ENCODE measurements around the gene LRRC25. TPM values are rescaled to one million over a fixed set of nuclear protein-coding genes. Genes with fewer than 3 reads are reported as not detected.

The LRRC25 gene
- total RNA-seq, 1 experiment from 2014 or later = not detected

DNA sequence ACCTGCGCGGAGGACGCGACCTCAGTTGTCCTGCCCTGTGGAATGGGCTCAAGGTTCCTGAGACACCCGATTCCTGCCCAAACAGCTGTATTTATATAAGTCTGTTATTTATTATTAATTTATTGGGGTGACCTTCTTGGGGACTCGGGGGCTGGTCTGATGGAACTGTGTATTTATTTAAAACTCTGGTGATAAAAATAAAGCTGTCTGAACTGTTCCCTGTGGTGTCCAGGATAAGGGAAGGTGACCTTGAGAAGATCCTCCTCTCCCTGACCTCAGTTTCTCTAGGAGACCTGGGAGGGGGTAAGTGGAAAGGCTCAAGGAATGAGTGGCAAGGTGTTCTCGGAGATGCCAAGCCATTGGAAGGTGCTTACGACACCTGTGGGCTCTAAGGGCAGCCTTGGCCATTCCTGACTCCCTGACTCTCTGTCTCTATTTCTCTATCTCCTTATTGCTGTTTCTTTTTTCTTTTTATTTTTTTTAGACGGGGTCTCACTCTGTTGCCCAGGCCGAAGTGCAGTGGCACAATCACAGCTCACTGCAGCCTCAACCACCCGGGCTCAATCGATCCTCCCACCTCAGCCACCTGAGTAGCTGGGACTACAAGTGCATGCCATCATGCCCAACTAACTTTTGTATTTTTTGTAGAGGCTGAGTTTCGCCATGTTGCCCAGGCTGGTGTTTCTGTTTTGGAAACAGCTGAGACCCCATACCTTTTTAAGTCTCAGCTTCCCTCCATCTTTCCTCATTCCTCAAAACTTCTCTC, 8.3 kb downstream of the LRRC25 start:
- ATAC-seq (no peak), DNase-seq (no peak)
- Histone ChIP-seq H2AFZ (ENCODE audit: low read length) (peak overlapping the region; percentile 74; the same call in 1 of the 2 replicates), H3K27ac (ENCODE audit: low read length) (no peak overlapping the region), H3K27me3 (ENCODE audit: low read length) (no peaks in the 10 kb centered on the region), H3K4me1 (ENCODE audit: insufficient read depth, low read length) (peaks cover 6% of the 10 kb centered on the region), H4K20me1 (ENCODE audit: low read length) (no peaks in the 10 kb centered on the region), H3F3A (ENCODE audit: low read length, unreplicated experiment) (no peaks in the 10 kb centered on the region), H3K9me2 (replicated peaks; ENCODE audit: low read length) (no peaks in the 10 kb centered on the region), H3K79me2 (ENCODE audit: low read length) (no peaks in the 10 kb centered on the region; the same call in 1 of the 2 replicates), H3K9me3 (ENCODE audit: low read length) (no peaks in the 10 kb centered on the region), H3K36me3 (ENCODE audit: low read depth, low read length) (no peaks in the 10 kb centered on the region), H3K4me3 (ENCODE audit: low read length) (peak overlapping the region; percentile 61; the same call in 1 of the 2 replicates), H3K4me2 (ENCODE audit: low read length) (peak overlapping the region; percentile 81), H3K9ac (ENCODE audit: low read length) (no peak overlapping the region)
- BruUV-seq (replicated peaks) = no TSS peak
- ChIA-PET POLR2A (ENCODE audit: unreplicated experiment) (interaction anchor here (0.6 kb wide), 1 partner anchor 9 kb away, joined by 4 read pairs; no protein-coding TSS in a partner anchor), CTCF (interaction anchor here (0.6 kb wide), 1 partner anchor 43 kb away, joined by 4 read pairs; no protein-coding TSS in a partner anchor)
- TF ChIP-seq, protein P1, sequence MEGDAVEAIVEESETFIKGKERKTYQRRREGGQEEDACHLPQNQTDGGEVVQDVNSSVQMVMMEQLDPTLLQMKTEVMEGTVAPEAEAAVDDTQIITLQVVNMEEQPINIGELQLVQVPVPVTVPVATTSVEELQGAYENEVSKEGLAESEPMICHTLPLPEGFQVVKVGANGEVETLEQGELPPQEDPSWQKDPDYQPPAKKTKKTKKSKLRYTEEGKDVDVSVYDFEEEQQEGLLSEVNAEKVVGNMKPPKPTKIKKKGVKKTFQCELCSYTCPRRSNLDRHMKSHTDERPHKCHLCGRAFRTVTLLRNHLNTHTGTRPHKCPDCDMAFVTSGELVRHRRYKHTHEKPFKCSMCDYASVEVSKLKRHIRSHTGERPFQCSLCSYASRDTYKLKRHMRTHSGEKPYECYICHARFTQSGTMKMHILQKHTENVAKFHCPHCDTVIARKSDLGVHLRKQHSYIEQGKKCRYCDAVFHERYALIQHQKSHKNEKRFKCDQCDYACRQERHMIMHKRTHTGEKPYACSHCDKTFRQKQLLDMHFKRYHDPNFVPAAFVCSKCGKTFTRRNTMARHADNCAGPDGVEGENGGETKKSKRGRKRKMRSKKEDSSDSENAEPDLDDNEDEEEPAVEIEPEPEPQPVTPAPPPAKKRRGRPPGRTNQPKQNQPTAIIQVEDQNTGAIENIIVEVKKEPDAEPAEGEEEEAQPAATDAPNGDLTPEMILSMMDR (conservative IDR thresholded peaks at IDR 0.05; ENCODE audit: low read depth, low read length) = no peak
- TF ChIP-seq EZH2 (IDR thresholded peaks at IDR 0.05; ENCODE audit: low read length, unreplicated experiment) = no peak
- TF ChIP-seq EZH2phosphoT487 (IDR thresholded peaks at IDR 0.05; ENCODE audit: borderline replicate concordance, low read length) = no peak
- intact Hi-C loops (cut with micrococcal nuclease) = loop anchor here (1.0 kb wide), 1 partner anchor 21 kb away; no protein-coding TSS in a partner anchor

DNA sequence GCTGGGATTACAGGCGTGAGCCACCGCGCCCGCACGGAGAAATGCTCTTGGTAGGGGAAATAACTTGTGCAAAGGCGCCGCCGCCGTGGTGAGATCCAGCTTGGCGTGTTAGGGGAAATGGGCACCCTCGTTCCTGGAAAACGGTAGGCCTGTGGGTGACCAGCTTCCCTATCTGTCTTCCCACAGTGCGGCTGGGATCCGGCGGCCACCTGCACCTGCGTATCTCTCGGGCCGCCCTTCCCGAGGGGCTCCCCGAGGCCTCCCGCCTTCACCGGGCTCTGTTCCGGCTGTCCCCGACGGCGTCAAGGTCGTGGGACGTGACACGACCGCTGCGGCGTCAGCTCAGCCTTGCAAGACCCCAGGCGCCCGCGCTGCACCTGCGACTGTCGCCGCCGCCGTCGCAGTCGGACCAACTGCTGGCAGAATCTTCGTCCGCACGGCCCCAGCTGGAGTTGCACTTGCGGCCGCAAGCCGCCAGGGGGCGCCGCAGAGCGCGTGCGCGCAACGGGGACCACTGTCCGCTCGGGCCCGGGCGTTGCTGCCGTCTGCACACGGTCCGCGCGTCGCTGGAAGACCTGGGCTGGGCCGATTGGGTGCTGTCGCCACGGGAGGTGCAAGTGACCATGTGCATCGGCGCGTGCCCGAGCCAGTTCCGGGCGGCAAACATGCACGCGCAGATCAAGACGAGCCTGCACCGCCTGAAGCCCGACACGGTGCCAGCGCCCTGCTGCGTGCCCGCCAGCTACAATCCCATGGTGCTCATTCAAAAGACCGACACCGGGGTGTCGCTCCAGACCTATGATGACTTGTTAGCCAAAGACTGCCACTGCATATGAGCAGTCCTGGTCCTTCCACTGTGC, 9.1 kb downstream of the LRRC25 start:
- peak; percentile 45 for ATAC-seq
- intact Hi-C loops (cut with micrococcal nuclease) = loop anchor here (1.0 kb wide), 1 partner anchor 22 kb away; no protein-coding TSS in a partner anchor
- Histone ChIP-seq H3K4me3 (ENCODE audit: low read length) (peak overlapping the region; percentile 61), H3F3A (ENCODE audit: low read length, unreplicated experiment) (no peaks in the 10 kb centered on the region), H3K4me2 (ENCODE audit: low read length) (peak overlapping the region; percentile 81), H3K4me1 (ENCODE audit: insufficient read depth, low read length) (peaks cover 6% of the 10 kb centered on the region), H4K20me1 (ENCODE audit: low read length) (no peaks in the 10 kb centered on the region), H3K27ac (ENCODE audit: low read length) (no peak overlapping the region), H3K36me3 (ENCODE audit: low read depth, low read length) (no peaks in the 10 kb centered on the region), H3K9me2 (replicated peaks; ENCODE audit: low read length) (no peaks in the 10 kb centered on the region), H3K27me3 (ENCODE audit: low read length) (no peaks in the 10 kb centered on the region), H3K9me3 (ENCODE audit: low read length) (no peaks in the 10 kb centered on the region), H3K79me2 (ENCODE audit: low read length) (no peaks in the 10 kb centered on the region; the same call in 1 of the 2 replicates), H2AFZ (ENCODE audit: low read length) (peak overlapping the region; percentile 74), H3K9ac (ENCODE audit: low read length) (no peak overlapping the region)
- TF ChIP-seq, protein P1 (conservative IDR thresholded peaks at IDR 0.05; ENCODE audit: low read depth, low read length) = peak; percentile 92
- no peak for TF ChIP-seq EZH2 (IDR thresholded peaks at IDR 0.05; ENCODE audit: low read length, unreplicated experiment)
- TF ChIP-seq EZH2phosphoT487 (IDR thresholded peaks at IDR 0.05; ENCODE audit: borderline replicate concordance, low read length) = no peak
- ChIA-PET POLR2A (ENCODE audit: unreplicated experiment) (interaction anchor here (0.6 kb wide), 1 partner anchor 8 kb away, joined by 4 read pairs; no protein-coding TSS in a partner anchor), CTCF (interaction anchor here (0.5 to 0.6 kb wide), 5 partner anchors 24 to 903 kb away, joined by 3 to 5 read pairs (median 4); no protein-coding TSS in a partner anchor)
- no TSS peak for BruUV-seq (replicated peaks)
- DNase-seq = peak; percentile 83
